Tibial nerve (tissue), 4 donors: Measurements from ENCODE around the gene LYPD1. TPM values are rescaled to one million over a fixed set of nuclear protein-coding genes. Genes with fewer than 3 reads are reported as not detected.

Experiments used
- DNase-seq, 2 donors: peaks; one replicate each; pipeline ENCODE4 v3.0.0-alpha.2; 2019; ENCODE audit warnings: low spot score in 2 of 2
- H3K27ac ChIP-seq, 4 donors: fragments of 200-600 bp; sonication (generic) in 3 of 4; one replicate each; pipeline ENCODE4 v1.5.1; 2017 to 2019; ENCODE audit warnings: mild to moderate bottlenecking in 1 of 4
- H3K27me3 ChIP-seq, 2 donors: fragments of 200-600 bp; sonication (generic) in 1 of 2; one replicate each; pipeline versions ENCODE4 v1.5.1 to v1.6.0; 2017 to 2019
- H3K36me3 ChIP-seq, 3 donors: fragments of 200-600 bp; sonication (generic); one replicate each; pipeline ENCODE4 v1.5.1; 2018 to 2019
- H3K4me1 ChIP-seq, 4 donors: fragments of 200-600 bp; sonication (generic) in 3 of 4; one replicate each; pipeline ENCODE4 v1.5.1; 2017 to 2019
- H3K4me3 ChIP-seq, 4 donors: fragments of 200-600 bp; sonication (generic) in 3 of 4; one replicate each; pipeline ENCODE4 v1.5.1; 2017 to 2019; ENCODE audit warnings: mild to moderate bottlenecking in 1 of 4, moderate library complexity in 1 of 4
- H3K9me3 ChIP-seq, 4 donors: fragments of 200-600 bp; sonication (generic) in 3 of 4; one replicate each; pipeline ENCODE4 v1.5.1; 2017 to 2019
- CTCF ChIP-seq, 5 experiments: fragments of 200-600 bp in 3 of 5; fragments of 450-650 bp in 2 of 5; sonication (generic) in 3 of 5; IDR thresholded peaks; one replicate each; pipeline ENCODE4 v1.5.1; 2016 to 2019; ENCODE audit warnings: antibody characterized with exemption in 5 of 5, mild to moderate bottlenecking in 3 of 5, moderate library complexity in 2 of 5
- EP300 ChIP-seq, 2 donors: sonication (generic); formaldehyde crosslinking; IDR thresholded peaks; one replicate each; pipeline ENCODE4 v1.6.1; 2017; ENCODE audit warnings: antibody characterized with exemption in 2 of 2, mild to moderate bottlenecking in 1 of 2
- POLR2A ChIP-seq, 2 donors: fragments of 450-650 bp; IDR thresholded peaks; one replicate each; pipeline ENCODE4 v1.6.1; 2017; ENCODE audit warnings: antibody characterized with exemption in 2 of 2, mild to moderate bottlenecking in 2 of 2, moderate library complexity in 2 of 2
- WGBS, 2 donors: methylation state at CpG; one replicate each; pipeline ENCODE4 v1.1.5; 2018; 5-methylcytosine and 5-hydroxymethylcytosine counted together
- total RNA-seq, 4 donors: library from RNA; depleted of rRNA; stranded (reverse); fragments of >200 nt; gene quantifications; one replicate each; pipeline ENCODE4 v1.1.0, GENCODE V29; 2016

LYPD1 gene
- total RNA-seq, 4 donors from 2014 or later, result 0.22 to 7.5 (median 2.6) TPM

GRCh38 chr2:132690664-132691303, 20.8 kb upstream of the LYPD1 start:
- 28 to 39% methylated on average over 1 of the region's 1 CpG for WGBS, 2 donors
- no peaks in the 10 kb centered on the region for H3K36me3 ChIP-seq
- DNase-seq, result no peak
- no peak overlapping the region for H3K27ac ChIP-seq
- H3K4me1 ChIP-seq, result no peaks in the 10 kb centered on the region
- H3K27me3 ChIP-seq, result no peaks in the 10 kb centered on the region
- TF ChIP-seq EP300 (IDR thresholded peaks at IDR 0.05), result no peak
- no peak for TF ChIP-seq POLR2A (IDR thresholded peaks at IDR 0.05)
- TF ChIP-seq CTCF (IDR thresholded peaks at IDR 0.05), result no peak
- no peaks in the 10 kb centered on the region for H3K9me3 ChIP-seq
- H3K4me3 ChIP-seq, result no peak overlapping the region

GRCh38 chr2:132681766-132682165, 11.8 kb upstream of the LYPD1 start:
- WGBS, 2 donors, result 64 to 70% methylated on average over 1 of the region's 1 CpG
- TF ChIP-seq POLR2A (IDR thresholded peaks at IDR 0.05), result no peak
- TF ChIP-seq EP300 (IDR thresholded peaks at IDR 0.05), result no peak
- no peak for TF ChIP-seq CTCF (IDR thresholded peaks at IDR 0.05)
- no peak for DNase-seq
- Histone ChIP-seq H3K4me1 (no peaks in the 10 kb centered on the region), H3K4me3 (no peak overlapping the region), H3K27me3 (no peaks in the 10 kb centered on the region), H3K9me3 (no peaks in the 10 kb centered on the region), H3K36me3 (no peaks in the 10 kb centered on the region), H3K27ac (no peak overlapping the region)

- no peaks in the 10 kb centered on the region for H3K4me1 ChIP-seq
- WGBS, 2 donors, result 84 to 85% methylated on average over 3 of the region's 3 CpGs
- TF ChIP-seq CTCF (IDR thresholded peaks at IDR 0.05), result no peak
- TF ChIP-seq EP300 (IDR thresholded peaks at IDR 0.05), result no peak
- TF ChIP-seq POLR2A (IDR thresholded peaks at IDR 0.05), result no peak
- no peaks in the 10 kb centered on the region for H3K9me3 ChIP-seq
- no peak overlapping the region for H3K4me3 ChIP-seq
- no peak overlapping the region for H3K27ac ChIP-seq
- H3K36me3 ChIP-seq, result no peaks in the 10 kb centered on the region
- DNase-seq, result no peak
- H3K27me3 ChIP-seq, result no peaks in the 10 kb centered on the region
Observed at GRCh38 chr2:132680544-132680943, 10.5 kb upstream of the LYPD1 start.

- no peaks in the 10 kb centered on the region for H3K9me3 ChIP-seq
- 93 to 95% methylated on average over 2 of the region's 2 CpGs for WGBS, 2 donors
- no peak overlapping the region for H3K27ac ChIP-seq
- DNase-seq, result no peak
- no peak for TF ChIP-seq EP300 (IDR thresholded peaks at IDR 0.05)
- no peak for TF ChIP-seq POLR2A (IDR thresholded peaks at IDR 0.05)
- no peak for TF ChIP-seq CTCF (IDR thresholded peaks at IDR 0.05)
- no peaks in the 10 kb centered on the region for H3K4me1 ChIP-seq
- no peaks in the 10 kb centered on the region for H3K36me3 ChIP-seq
- no peaks in the 10 kb centered on the region for H3K27me3 ChIP-seq
- no peak overlapping the region for H3K4me3 ChIP-seq
Observed at GRCh38 chr2:132678483-132678882, 8.5 kb upstream of the LYPD1 start.

GRCh38 chr2:132677661-132678060, 7.7 kb upstream of the LYPD1 start:
- Histone ChIP-seq H3K27me3 (no peaks in the 10 kb centered on the region), H3K4me1 (no peaks in the 10 kb centered on the region), H3K4me3 (no peak overlapping the region), H3K27ac (no peak overlapping the region), H3K36me3 (no peaks in the 10 kb centered on the region), H3K9me3 (no peaks in the 10 kb centered on the region)
- TF ChIP-seq EP300 (IDR thresholded peaks at IDR 0.05) (no peak), POLR2A (IDR thresholded peaks at IDR 0.05) (no peak), CTCF (IDR thresholded peaks at IDR 0.05) (no peak)
- DNase-seq, result no peak
- 84 to 90% methylated on average over 5 of the region's 5 CpGs for WGBS, 2 donors
